ENCODE measurements around the gene MTA3.

MTA3 gene

DNA sequence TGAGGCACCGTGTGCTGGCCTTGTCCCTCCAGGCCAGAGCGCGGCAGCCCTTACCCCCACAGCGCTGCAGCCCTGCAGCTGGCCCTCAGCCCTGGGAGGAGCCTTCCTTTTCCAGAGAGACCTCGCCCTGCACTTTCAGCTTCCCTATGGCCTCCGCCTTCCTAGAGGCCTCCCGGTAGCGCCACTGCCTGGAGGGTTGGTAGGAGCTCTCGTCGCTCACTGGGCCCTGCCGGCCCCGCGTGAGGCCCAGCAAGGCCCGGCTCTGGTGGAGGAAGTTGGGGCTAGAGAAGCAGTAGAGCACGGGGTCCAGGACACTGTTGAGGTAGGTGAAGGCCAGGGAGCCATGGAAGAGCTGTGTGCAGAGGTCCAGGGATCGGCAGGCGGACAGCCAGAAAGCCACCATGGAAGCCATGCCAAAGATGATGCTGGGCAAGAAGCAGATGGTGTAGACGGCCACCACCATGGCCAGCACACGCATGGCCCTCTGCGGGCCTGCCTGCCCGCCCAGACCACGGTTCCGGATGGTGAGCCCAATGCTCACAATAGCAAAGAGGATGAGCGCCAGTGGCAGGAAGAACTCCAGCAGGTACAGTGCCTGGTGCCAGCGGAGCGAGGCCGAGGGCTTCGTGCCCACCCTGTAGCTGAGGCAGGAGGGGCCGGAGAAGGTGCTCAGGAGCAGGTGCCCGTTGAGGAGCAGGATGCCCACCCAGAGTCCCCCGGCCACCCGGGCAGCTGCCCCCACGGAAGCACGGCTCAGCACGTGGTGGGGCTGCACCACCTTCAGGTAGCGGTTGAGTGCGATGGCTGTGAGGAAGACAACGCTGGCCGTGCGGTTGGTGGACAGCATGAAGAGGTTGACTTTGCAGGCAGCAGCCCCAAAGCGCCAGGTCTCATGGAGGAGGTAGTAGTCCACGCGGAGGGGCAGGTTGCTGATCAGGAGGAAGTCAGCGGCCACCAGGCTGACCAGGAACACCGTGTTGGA is 194.7 kb downstream of the MTA3 start:
- no peak for DNase-seq (ENCODE audit: low read depth)

DNA sequence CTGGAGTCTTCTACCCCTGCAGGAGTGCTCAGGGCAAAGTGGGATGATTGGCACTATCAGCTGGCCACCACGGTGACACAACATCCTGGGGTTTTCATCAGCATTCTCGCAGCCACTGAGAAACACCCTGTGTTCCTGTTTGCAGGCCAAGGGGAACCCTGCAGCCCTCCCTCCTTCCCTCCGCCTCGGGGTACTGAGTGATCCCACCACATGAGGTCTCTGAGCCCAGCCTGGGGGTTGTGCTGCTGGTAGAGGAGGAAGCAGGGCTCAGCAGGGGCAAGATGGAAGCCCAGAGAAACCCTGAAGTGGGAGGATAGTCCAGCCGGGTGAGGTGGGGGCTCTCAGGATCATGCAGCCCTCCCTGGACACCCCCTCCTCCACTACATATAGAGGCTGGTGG is 195.7 kb downstream of the MTA3 start, which contains the start of gene OXER1:
Gene OXER1, minus strand, starts transcription at position 40 of the 400 bp plus-strand sequence. CDS start 73 bp downstream, outside the sequence.
- DNase-seq (ENCODE audit: low read depth): no peak

DNA sequence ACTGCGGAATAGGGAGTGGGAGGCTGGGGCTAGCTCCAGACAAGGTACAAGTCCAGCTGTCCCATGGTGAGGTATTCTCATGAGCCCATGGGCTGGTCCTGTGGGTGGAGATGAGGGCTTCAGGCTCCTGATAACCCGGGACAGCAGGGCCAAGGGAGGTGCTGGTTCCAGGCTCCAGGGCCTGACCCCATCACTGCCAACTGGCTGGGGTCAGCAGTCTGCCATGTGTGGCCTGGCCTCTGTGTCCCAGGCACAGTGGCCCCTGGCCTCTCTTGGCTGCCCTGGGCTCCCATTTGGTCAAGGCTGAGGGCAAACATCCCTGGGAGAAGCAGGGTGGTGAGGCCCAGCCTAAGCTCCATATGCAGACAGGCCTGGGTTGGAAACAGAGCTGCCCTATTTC is 196.5 kb downstream of the MTA3 start:
- no peak for DNase-seq (ENCODE audit: low read depth)

DNA sequence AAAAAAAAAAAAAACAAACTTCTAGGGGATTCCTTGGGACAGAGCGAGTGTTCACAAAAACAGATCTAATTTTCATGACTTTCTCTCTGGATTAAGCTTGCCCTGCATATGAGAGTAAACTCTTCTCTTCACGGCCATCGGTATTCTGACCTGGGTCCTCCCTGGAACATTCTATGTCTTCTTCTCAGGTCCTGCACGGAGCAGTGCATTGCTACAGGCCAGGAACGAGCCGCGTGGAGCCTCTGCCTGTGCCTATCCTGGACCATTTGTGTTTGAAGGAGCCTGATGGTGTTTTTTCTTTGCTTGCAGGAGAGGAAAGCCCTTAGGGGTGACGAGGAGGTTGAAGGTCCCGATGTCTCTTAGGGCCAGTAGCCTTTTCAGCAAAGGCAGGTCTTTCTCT is 197.3 kb downstream of the MTA3 start:
- no peak for DNase-seq (ENCODE audit: low read depth)

DNA sequence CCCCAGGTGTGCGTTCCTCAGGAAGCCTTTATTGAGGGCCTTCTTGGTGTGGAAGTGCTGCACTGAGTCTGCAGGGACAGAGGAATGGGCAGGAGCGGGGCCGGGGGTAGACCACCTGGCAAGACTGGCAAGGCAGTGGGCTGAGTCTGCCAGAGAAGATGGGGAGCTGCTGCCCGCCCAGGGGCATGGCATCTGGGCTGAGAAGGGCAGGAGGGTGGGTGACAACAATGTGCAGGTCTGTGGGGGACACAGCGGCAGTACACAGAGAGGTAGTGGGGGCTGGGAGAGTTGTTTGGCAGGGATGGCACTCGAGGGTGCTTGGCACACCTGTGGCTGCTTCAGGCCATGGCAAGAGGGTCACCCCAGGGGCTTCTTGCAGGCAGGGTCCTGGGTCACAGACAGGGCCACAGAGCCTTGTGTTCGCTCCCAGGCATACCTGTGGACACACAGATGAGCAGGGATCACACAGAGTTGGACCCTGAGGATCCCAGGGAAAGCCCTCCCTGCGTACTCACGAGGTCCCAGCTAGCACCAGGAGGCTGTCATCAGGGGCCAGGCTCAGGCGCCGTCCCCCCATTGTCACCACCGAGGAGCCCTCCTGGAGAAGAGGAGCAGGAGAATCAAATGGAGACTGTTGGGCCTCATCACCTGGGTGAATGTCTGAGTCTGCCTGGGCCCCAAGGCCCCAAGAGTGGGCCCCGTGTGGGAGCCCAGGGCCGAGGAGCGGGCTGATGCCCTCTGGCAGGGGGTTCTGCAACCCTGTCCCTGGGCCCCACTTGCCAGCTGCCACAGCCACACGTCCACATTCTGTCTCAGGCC is 198.9 kb downstream of the MTA3 start:
- DNase-seq (ENCODE audit: low read depth): no peak

DNA sequence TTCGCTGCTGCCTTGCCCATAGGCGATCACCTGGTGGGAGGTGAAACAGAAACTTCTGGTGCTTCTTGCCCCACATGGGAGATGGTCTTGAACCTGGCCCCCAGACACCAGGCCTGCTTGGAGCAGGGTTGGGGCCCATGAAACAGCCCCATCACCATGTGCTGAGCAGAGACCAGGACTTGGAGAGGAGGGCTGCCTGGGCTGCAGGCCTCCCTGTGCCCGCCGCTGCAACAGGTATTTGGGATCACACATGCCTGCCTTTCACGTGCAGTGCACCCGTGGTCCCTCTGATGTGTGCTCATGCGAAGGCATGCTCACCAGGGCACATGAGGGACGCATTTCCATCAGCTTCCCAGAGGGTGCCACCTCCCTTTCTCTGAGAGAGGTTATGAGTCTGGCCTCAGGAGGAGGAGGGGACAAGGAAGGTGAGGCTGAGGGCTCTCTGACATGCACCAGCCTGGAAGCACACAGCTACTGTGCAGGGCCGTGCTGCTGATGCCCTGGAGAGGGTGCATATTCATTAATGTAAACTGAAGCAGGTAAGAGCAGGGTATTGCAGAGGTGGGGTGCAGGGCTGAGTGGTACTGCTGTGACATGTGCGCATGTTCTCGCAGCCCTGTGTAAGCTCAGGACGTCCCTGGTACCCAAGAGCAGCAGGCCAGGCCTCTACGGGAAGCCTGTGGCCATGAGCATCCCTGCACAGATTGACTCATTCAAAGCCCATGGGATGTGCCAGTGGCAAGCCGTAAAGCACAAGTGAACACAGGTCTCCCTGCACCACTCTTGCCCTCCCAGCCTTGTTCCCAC is 199.7 kb downstream of the MTA3 start:
- DNase-seq (ENCODE audit: low read depth): no peak

DNA sequence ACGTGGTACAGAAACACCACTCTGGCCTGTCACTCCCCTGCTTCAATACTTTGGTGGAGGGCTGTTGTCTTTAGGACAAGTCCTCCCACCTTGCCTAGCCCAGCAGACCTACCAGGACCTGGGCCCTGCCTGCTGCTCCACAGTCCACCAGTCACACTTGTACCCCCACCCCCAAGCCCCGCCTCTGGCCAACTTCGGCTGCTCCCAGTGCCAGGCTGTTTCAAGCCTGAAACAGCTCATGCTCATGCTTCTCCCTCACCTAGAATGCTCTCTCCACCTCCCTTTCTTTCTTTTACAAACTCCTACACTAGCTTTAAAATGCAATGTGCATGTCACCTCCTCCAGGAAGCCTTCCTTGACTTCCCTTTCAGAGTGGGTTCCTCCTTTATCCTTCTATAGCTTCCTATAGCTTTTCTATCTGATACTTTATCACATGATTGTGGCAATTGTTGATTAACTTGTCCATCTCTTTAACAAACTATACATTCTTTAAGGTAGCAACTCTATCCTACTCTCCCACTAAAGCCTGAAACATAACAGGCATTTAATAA is 200.3 kb downstream of the MTA3 start:
- no peak for DNase-seq (ENCODE audit: low read depth)

DNA sequence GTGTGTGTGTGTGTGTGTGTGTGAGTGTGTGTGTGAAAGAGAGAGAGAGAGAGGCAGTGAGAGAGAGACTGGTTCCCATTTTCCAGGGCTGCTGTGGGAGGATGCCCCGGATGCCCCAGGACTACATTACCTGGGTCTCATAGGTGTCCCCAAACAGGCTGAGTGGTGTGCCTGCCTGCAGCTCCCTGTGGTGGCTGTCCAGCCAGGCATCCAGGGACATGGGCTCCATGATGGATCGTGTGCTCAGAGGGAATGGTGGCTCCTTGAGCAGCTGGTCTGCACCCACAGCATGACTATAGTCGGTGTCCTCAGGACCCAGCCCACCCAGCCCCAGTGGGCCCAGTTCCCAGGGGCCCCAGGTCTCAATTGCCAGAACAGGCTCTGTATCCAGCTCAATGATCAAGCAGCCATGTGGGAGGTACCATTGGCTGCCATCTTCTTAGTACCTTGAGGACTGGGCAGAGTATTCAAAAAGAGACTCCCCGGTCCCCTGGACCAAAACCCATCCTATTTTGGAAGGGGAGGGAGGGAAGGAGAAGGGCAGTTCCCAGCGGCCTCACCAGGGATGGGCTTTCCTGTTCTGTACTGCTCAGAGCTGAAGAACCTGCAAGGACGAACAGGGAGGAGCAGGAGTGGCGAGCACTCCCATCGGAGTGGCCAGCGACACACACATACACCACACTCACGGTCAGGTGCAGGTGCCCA is 201.3 kb downstream of the MTA3 start:
- DNase-seq (ENCODE audit: low read depth): no peak

DNA sequence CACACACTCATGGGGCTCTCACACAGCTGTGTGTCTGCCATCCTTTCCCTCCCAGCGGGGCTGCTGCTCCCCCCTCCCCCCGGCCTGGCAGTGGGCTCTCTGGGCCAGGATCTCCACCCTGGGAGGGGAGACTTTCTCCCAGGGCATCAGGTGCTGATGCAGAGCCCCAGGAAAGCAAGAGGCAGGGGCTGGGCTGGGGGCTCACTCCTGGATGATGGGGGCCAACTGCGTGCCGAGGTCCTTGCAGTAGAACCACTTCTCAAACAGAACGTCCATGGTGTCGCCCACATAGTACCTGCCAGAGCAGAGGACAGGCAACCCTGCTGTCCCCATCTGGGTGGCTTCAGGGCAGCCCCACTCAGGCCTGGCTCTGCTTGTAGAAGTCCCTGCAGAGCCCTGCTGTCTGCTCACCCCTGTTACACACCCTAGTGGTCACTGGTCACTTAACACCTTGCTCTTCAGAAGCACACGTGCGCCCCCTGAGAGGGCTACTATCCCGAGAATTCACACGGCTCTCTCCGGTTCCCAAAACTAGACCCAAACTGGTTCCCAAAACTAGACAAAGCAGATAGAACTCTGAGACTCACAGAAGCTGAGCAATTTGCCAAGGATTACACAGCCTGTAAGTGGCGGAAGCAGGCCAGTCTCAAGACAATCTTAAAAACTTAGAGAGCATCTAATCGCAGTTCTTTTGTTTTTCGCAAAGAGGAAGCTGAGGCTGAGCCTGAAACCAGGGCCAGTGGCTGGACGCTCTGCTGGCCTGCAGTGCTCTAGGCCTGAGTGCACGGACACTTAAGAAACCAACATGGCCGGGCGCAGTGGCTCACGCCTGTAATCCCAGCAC is 202.1 kb downstream of the MTA3 start:
- no peak for DNase-seq (ENCODE audit: low read depth)

DNA sequence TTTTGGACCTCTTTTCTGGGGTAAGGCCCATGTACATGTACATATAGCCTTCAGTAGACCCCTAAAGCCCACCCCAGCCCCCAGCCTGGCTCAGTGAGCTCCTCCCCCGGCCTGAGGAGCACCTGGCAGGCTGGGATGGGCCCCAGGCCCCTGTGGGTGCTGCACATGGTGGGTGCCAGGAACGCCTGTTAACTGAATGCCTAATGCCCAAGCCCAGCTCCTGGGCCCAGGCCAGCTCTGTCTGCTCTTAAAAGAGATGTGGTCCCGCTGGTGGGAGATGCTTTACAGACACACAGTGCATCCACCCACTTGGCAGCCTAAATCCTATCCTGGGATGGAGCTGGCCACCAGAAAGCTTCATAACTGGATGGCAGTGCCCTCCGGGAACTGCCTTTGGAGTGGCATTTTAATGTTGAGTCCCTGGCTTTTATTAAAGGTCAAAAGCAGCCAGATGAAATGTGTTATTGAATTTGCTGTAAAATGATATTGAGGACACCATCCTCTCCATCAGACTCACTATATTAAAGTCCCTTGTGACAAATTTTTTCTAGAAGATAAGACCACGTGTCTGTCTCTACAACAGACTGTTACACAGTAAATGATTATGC is 203.2 kb downstream of the MTA3 start:
- DNase-seq (ENCODE audit: low read depth): no peak

DNA sequence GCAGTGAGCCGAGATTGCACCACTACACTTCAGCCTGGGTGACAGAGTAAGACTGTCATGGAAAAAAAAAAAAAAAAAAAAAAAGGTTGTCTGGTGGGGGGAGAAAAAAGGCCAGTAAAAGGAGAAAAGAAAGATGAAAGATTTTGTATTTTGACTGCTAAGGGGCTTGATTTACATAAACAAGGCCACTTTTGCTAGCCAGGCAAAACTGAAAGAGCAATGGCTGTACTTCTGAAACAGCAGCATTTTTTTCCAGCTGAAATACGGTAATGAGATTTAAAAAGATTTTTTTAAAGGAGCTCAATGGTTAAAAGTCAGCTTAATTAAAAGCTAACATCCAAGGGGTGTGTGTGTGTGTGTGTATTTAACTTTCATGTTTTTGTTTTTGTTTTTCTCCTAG is 206.8 kb downstream of the MTA3 start:
- DNase-seq (ENCODE audit: low read depth): no peak

DNA sequence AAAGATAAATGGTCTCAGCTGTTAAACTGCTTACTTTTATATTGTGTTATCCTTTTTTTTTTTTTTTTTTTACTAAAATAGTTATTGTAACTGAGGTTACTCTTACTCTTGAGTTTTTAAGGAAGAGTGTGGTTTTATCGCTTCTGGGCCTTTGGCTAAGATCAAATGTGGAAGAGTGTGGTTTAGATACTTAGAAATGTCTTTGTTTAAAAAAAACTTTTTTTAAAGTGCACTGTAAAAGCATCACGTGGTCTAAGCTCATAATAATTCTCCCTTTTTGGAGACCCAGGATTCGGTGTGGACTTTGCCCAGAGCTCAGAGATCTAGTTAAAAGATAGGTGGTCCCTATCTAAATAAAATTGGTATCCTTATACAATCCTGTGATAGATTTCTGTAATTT is 207.4 kb downstream of the MTA3 start:
- no peak for DNase-seq (ENCODE audit: low read depth)

DNA sequence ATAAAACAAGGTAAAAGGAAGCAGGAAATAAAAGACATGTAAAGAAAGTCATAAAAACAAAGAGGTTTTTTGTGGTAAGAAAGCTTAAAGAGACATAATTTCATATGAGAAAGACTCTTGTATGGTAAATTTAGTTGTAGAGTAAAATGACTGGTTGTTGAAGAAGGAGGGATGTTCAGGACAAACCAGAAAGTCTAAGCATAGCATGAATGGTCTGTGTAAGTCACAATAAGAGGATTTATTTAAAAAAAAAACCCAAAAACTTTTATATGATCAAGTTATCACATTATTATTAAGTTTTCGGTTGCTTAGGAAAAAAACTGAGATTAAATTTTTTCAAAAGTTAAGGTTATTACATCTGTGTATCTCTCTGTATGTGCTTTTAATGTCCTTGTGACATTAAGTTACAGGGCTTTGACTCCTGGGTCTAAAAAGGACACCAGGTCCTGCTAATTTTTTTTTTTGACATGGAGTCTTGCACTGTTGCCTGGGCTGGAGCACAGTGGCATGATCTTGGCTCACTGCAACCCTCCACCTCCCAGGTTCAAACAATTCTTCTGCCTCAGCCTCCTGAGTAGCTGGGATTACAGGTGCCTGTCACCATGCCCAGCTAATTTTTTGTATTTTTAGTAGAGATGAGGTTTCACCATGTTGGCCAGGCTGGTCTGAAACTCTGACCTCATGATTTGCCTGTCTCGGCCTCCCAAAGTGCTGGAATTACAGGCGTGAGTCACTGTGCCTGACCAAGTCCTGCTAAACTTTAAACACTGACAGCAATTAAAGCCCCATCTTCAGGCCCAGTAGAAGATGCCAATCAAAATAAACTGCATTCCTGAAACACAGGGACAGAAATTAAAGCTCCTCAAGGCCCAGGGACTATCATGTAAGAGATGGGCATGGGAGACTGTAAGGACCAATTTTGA is 209.7 kb downstream of the MTA3 start:
- no peak for DNase-seq (ENCODE audit: low read depth)

DNA sequence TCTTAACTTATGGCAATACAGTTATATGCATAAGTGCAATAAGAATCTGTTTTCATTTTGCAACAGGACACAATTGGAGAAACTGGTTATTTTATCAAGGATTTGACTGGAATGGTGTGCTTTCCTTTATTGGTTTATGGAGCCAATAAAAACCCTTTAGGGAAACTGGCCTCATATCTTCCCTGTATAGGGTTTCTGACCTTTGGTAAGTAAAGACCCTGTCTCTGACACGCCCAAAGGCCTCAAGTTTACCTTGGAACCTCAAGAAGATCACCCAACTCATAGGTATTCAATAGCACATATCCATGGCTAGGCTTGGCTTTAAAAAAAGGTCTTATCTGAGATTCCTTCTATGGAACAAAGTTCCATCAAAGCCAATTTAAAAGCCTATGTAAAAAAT is 212.7 kb downstream of the MTA3 start:
- DNase-seq (ENCODE audit: low read depth): no peak

DNA sequence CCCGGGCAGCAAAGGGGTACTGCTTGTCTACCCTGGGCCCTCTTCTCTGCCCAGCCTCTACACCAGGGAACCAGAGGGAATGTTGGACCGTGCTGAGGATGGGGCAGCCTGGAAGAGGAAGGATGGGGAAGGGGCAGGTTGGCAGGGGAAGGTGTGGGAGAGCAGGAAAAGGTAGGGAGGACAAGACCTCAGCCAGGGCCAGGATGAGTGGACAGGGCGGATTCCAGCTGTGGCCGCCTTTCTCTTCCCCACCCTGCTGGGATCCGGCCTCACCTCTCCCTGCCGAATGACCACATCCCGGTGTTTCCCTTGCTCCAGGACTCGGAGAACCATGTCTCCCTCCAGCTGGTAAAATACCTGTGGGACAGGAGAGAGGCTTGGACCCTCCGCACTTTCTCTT is 215.1 kb downstream of the MTA3 start:
- DNase-seq (ENCODE audit: low read depth): no peak

DNA sequence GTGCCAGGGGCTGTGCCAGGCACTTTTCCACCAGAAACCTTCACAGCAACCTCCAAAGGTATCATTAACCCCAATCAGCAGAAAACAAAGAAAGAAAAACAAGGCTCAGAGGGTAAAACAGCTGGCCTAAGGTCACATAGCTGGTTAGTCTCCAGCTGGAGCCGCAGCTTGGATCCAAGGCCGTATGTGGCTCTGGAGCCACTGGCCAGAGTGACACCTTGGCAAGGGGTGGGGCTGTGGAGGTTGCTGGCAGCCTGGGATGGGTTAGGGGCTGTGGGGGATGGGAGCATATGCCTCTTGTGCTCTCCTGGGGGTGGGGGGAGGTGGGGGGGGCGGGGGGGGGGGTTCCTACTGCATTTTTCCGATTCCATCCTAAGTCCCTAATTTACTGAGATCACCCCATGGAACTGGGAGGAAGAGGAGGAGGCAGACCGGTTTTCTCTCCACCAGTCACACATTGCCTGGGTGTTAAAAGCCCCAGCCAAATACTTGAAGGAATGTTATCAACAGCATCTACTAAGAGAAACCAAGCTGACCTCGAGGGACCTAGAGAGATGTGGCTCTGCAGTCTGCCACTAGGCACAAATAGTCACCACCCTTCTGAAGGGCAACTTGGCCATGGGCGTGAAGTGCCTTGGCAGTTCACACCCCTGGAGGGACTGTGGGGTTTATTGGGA is 215.9 kb downstream of the MTA3 start:
- no peak for DNase-seq (ENCODE audit: low read depth)

DNA sequence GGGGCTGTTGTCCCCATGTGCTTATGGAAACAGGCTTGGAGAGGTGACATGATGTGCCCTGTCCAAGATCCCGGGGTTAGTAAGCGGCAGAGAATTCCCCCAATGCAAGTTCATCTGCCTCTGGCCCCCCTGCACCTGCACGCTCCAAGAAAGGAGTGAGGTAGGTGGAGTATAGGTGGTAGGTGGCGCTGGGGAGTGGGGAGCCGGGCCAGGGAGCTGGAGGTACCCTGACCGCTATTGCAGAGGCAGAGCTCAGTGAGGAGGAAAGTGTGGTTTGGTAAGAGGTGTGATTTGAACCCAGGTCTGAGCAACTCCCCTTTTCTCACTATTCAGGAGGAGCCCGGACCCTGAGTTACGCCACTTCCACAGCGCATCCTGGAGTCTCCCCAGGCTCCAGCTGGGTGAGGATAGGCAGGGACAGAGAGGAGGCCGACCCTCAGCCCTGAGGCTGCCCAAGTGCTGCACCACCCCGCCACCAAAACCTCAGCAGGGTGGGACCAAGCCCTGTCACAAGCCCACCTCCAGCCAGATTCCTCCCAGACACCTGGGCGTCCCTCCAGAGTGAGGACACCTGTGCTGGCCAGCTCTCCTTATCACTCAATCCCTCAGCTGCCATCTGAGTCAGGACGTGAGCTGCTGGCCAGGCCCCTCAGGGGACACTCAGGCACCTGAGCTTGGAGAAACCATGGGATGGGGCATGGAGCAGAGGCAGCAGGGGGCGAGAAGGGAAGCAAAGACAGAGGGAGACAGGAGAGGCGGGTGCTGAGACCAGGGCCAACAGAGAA is 218.3 kb downstream of the MTA3 start:
- no peak for DNase-seq (ENCODE audit: low read depth)

All from stimulated activated CD8-positive, alpha-beta memory T cell treated with anti-CD3 and anti-CD28 coated beads, Interleukin-7, amount 100 ng/mL, for 24 hours (primary cell).